Activated naive CD8-positive, alpha-beta T cell treated with anti-CD3 and anti-CD28 coated beads, Interleukin-2, amount 10 ng/mL, durations not matched to agents 7 days and 5 days (primary cell): ENCODE results near the gene UNC13C. TPM values are rescaled to one million over a fixed set of nuclear protein-coding genes. Genes with fewer than 3 reads are reported as not detected.

ENCODE experiments used
- ATAC-seq: fragments of 150-1000 bp; cut with Tn5 transposase; one replicate; pipeline ENCODE4 v1.10.0; 2021; ENCODE audit warnings: low read depth, moderate library complexity
- POLR2A ChIA-PET: fragments of 350-600 bp; sonication (Branson Sonifier 250); formaldehyde crosslinking; loops from one replicate; lab custom pipeline; 2021; ENCODE audit warnings: antibody characterized with exemption; lab: Charles Lee
- DNase-seq: peaks from one replicate; pipeline ENCODE4 v3.0.0; 2021
- H3K27ac Mint-ChIP-seq: one replicate; pipeline ENCODE4 v1.8.0; 2022; ENCODE audit warnings: mild to moderate bottlenecking, mixed read lengths
- H3K27me3 Mint-ChIP-seq: one replicate; pipeline ENCODE4 v1.8.0; 2022; ENCODE audit warnings: mild to moderate bottlenecking, moderate library complexity, mixed read lengths
- H3K36me3 Mint-ChIP-seq: one replicate; pipeline ENCODE4 v1.8.0; 2021; ENCODE audit warnings: mild to moderate bottlenecking, mixed read lengths
- H3K4me1 Mint-ChIP-seq: one replicate; pipeline ENCODE4 v1.8.0; 2021; ENCODE audit warnings: mixed read lengths
- H3K4me3 Mint-ChIP-seq: one replicate; pipeline ENCODE4 v1.8.0; 2022; ENCODE audit warnings: mild to moderate bottlenecking, moderate library complexity, mixed read lengths
- H3K9me3 Mint-ChIP-seq: one replicate; pipeline ENCODE4 v1.8.0; 2021; ENCODE audit warnings: mixed read lengths
- total RNA-seq, 2 experiments: library from RNA; stranded (reverse); gene quantifications; one replicate each; pipeline ENCODE4 v1.2.3, GENCODE V29; 2021

The UNC13C gene
- total RNA-seq, 2 experiments from 2014 or later, result not detected

DNA sequence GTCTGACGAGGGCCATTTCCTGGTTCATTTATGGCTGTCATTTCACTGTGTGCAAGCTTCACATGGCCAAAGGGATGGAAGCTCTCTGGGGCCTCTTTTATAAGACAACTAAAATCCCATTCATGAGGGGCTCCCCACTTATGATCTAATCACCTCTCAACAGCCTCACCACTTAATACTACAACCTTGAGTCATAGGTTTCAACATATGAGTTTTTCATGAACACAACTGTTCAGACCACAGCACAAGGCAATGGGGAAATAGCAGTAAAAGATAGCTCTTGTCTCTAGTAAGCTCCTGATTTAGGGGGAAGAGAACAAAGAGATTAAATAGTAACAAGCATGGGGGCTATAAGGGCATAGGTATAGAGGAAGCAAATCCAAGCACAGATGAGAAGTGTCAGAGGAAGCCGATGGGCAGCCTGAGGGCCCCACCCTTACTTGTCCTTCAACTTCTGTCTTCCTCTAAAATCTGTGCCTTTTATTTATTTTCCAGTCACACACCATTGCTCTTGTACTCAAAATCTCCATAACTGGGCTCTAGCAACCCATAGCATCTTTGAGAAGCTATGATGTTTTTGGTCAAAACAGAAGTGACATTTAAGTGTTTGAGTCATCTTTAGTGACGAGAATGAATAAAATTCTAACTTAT is 329.1 kb downstream of the UNC13C start:
- Mint-ChIP-seq H3K9me3 (no peaks in the 10 kb centered on the region), H3K4me3 (no peak overlapping the region), H3K27me3 (no peaks in the 10 kb centered on the region), H3K36me3 (no peaks in the 10 kb centered on the region), H3K4me1 (no peaks in the 10 kb centered on the region), H3K27ac (no peak overlapping the region)
- POLR2A ChIA-PET, result no interaction called here
- DNase-seq, result no peak
- no peak for ATAC-seq

DNA sequence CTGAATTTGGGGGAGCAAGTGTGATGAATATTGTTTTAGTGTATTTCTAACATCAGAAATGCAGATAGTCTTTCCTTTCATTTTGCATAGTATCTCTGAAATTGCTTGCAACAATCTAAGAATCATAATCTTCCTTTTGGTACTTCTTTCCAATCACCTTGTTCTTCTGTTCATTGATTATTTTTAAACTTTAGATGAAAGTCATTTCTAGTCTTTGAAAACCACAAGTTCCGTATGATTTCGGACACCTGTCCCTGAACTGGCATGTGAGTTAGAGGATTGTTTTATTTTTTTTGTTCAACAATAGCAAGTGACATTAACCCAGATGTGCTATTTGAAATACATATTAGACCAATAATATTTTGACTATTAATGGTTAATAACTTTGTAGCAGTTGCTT is 329.7 kb downstream of the UNC13C start:
- no peak overlapping the region for H3K27ac Mint-ChIP-seq
- no peaks in the 10 kb centered on the region for H3K9me3 Mint-ChIP-seq
- H3K27me3 Mint-ChIP-seq, result no peaks in the 10 kb centered on the region
- ATAC-seq (no peak), DNase-seq (no peak)
- no peaks in the 10 kb centered on the region for H3K36me3 Mint-ChIP-seq
- H3K4me1 Mint-ChIP-seq, result no peaks in the 10 kb centered on the region
- POLR2A ChIA-PET, result no interaction called here
- no peak overlapping the region for H3K4me3 Mint-ChIP-seq

DNA sequence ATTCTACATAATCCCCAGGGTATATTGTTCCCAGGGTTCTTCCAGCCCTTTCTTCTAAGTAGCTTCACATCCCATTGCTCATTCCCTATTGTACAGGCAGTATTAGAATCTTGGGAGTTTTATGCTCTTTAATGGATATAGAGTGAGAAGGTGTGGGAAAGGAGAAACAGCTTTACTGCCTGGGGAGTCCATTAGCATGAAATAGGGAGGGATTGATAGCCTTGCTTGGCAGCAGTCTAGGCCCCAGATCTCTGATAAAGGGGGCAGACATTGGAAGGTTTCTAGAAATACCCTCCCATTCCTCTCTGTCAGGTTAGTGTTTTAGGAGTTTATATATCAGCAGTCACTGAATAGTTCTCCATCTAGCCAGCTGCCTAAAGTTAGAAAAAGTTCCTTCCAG is 334.3 kb downstream of the UNC13C start:
- no peak for ATAC-seq
- Mint-ChIP-seq H3K27me3 (peaks cover 3% of the 10 kb centered on the region), H3K27ac (no peak overlapping the region), H3K36me3 (no peaks in the 10 kb centered on the region), H3K9me3 (peaks cover 1% of the 10 kb centered on the region), H3K4me1 (no peaks in the 10 kb centered on the region), H3K4me3 (no peak overlapping the region)
- POLR2A ChIA-PET, result no interaction called here
- no peak for DNase-seq

DNA sequence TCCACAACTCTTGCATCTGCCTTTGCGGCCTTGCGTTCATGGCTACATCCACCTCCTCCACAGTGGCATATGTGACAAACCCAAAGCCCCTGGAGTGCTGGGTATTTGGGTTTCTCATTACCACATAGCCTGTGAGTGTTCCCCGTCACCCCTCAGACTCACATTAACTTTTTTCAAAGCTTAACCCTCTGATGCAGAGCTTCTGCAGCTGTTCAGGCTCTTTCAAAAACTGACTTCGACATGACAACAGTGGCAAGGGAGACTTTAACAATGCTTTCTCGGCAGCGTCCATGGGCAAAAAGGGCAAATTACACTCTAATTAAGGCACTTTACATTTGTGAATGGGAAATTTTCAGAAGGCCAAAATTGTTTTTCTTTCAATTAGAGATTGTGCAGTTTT is 343.2 kb downstream of the UNC13C start:
- ATAC-seq (no peak), DNase-seq (no peak)
- Mint-ChIP-seq H3K27me3 (no peaks in the 10 kb centered on the region), H3K4me3 (no peak overlapping the region), H3K4me1 (peaks cover 2% of the 10 kb centered on the region), H3K9me3 (no peaks in the 10 kb centered on the region), H3K36me3 (no peaks in the 10 kb centered on the region), H3K27ac (no peak overlapping the region)
- POLR2A ChIA-PET, result no interaction called here

DNA sequence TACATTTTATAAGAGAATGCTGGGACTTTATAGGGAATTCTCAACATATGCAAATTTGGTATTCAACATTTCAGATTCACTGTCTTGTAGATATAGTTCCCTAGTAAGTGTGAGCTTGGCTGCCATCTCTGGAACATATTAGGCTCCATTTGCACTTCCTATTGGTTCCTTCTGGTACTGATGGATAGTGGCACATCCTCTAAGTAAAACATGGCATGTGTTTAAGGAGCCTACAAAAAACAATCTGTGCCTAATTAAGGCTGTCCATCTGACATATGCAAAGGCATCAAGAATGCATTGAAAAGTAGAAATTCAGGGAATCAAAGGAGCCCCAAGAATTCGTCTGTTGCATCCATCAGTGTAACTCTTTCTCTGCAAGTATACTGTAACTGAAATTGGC is 344.1 kb downstream of the UNC13C start:
- no peak overlapping the region for H3K4me3 Mint-ChIP-seq
- no peak for ATAC-seq
- H3K27me3 Mint-ChIP-seq, result no peaks in the 10 kb centered on the region

DNA sequence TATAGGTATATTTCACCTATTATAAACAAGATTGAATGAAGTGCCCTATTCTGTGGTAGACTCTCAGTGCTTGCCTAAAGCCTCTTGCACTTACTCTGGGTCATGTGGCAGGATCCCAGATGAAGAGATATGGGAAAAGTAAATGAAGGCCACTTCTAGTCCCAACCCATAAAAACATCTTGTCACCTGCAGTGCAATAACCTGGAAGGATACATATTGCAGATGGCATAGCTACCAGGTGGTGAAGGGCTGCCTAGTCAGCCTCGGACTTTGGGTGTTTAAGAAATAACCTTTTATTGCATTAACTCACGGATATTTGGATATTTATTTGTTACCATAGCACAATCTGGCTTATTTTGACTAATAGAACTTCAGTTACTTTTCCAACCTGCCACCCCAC is 367.1 kb downstream of the UNC13C start:
- ATAC-seq, result no peak
- H3K27ac Mint-ChIP-seq, result no peak overlapping the region
- H3K4me3 Mint-ChIP-seq, result no peak overlapping the region
- no peaks in the 10 kb centered on the region for H3K36me3 Mint-ChIP-seq
- no peak for DNase-seq
- no peaks in the 10 kb centered on the region for H3K4me1 Mint-ChIP-seq
- H3K9me3 Mint-ChIP-seq, result peaks cover 5% of the 10 kb centered on the region
- POLR2A ChIA-PET, result no interaction called here
- no peaks in the 10 kb centered on the region for H3K27me3 Mint-ChIP-seq

More for the DNA sequence above, 344.1 kb downstream of the UNC13C start:
- no peaks in the 10 kb centered on the region for H3K36me3 Mint-ChIP-seq
- peaks cover 2% of the 10 kb centered on the region for H3K4me1 Mint-ChIP-seq
- no peak overlapping the region for H3K27ac Mint-ChIP-seq
- POLR2A ChIA-PET, result no interaction called here
- DNase-seq, result no peak
- no peaks in the 10 kb centered on the region for H3K9me3 Mint-ChIP-seq

DNA sequence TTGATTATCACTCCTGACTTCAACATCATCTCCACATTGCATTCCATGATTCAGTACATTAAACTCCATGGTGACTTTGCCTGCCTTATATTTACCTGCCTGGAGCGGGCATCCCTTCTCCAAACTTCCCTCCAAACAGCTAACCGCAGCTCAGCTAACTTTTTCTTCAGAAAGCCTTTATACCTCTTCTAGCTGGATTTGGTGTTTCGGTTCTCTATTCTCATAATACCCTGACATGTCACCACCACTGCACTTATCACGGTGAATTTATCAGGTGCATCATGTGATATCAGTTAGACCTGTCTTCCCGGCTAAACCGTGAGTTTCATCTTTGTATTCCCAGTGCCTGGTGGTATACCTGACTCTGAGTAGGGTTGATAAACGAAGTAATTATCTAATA is 367.6 kb downstream of the UNC13C start:
- no peak for ATAC-seq
- no peak overlapping the region for H3K4me3 Mint-ChIP-seq
- H3K27me3 Mint-ChIP-seq, result no peaks in the 10 kb centered on the region
- H3K4me1 Mint-ChIP-seq, result no peaks in the 10 kb centered on the region
- peaks cover 5% of the 10 kb centered on the region for H3K9me3 Mint-ChIP-seq
- H3K36me3 Mint-ChIP-seq, result no peaks in the 10 kb centered on the region
- no peak overlapping the region for H3K27ac Mint-ChIP-seq
- POLR2A ChIA-PET, result no interaction called here
- no peak for DNase-seq

DNA sequence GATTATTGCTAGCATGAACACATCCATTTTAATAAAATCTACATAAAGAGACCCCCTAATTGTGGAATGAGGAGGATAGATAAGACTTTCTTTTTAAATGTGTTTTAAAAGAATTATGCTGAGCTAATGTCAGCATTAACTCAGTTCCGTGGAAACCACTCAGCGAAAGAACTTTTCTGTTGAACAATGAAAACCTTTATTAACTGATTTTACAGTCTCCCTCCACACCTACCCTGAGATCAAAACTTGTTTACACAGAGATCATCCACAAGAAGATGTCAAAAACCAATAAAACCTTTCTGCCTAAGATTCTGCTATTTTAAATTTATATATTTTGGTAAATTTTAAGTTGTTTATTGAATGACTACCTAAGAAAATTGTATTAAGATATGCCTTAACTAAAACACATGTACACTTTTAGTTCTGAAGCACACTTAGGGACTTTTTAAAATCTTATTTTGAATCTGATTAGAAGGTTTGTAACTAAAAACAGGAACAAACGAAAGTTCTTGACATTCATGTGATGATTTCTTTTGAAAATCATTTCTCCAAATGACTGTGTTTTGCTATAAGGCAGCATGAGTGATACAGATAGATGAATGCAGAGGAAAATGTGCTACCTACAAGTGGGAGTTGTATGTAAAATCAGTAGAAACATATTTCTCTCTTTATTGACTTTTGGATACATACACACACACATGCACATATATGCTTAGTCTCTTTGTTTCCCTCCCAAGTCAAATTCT is 369.0 kb downstream of the UNC13C start:
- no peak for ATAC-seq
- H3K9me3 Mint-ChIP-seq, result peaks cover 4% of the 10 kb centered on the region
- POLR2A ChIA-PET, result no interaction called here

DNA sequence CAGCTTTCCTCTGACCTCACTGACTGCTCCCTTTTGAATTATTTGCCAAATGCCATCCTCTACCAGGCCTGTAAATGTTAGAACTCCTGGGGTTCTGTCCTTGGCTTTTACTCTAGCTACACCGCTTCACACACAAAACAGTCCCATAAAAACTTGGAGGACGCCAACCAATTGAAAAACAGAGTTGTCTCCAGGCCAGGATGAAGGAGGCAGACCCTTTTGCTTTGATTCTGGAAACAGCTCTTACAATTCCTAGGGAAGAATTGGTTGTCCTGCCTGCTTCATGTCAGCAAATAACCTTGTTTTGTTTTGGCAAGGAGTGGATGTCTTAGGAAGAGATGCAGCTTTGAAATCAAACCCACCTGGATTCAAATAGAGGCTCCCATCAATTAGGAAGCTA is 375.5 kb downstream of the UNC13C start:
- no peaks in the 10 kb centered on the region for H3K36me3 Mint-ChIP-seq
- H3K27ac Mint-ChIP-seq, result no peak overlapping the region
- DNase-seq (no peak), ATAC-seq (no peak)
- no peaks in the 10 kb centered on the region for H3K9me3 Mint-ChIP-seq
- no peak overlapping the region for H3K4me3 Mint-ChIP-seq
- POLR2A ChIA-PET, result no interaction called here
- H3K4me1 Mint-ChIP-seq, result no peaks in the 10 kb centered on the region
- H3K27me3 Mint-ChIP-seq, result no peaks in the 10 kb centered on the region

More for the DNA sequence above, 369.0 kb downstream of the UNC13C start:
- DNase-seq, result no peak
- no peaks in the 10 kb centered on the region for H3K36me3 Mint-ChIP-seq
- H3K4me1 Mint-ChIP-seq, result no peaks in the 10 kb centered on the region
- no peaks in the 10 kb centered on the region for H3K27me3 Mint-ChIP-seq
- H3K27ac Mint-ChIP-seq, result no peak overlapping the region
- H3K4me3 Mint-ChIP-seq, result no peak overlapping the region

DNA sequence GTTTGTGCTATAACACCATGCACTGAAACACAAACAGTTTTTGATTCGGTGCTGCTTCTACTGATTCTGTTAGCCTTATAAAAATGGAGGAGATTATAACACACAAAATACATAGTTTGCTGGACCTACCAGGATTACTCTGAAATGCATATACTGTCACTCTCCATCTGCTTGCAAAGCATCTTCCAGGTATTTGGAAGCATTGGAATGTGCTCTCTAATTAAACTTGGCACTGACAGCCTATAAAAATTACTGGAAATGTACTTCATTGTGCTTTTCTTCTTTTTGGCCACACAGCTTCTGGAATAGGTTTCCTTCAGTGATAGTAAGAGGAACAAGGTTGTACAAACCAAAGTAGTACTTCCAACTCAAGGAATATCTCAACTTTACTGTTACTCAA is 376.1 kb downstream of the UNC13C start:
- POLR2A ChIA-PET, result no interaction called here
- Mint-ChIP-seq H3K4me3 (no peak overlapping the region), H3K27me3 (no peaks in the 10 kb centered on the region), H3K36me3 (no peaks in the 10 kb centered on the region), H3K4me1 (no peaks in the 10 kb centered on the region), H3K27ac (no peak overlapping the region), H3K9me3 (peaks cover 2% of the 10 kb centered on the region)
- DNase-seq, result no peak
- no peak for ATAC-seq

DNA sequence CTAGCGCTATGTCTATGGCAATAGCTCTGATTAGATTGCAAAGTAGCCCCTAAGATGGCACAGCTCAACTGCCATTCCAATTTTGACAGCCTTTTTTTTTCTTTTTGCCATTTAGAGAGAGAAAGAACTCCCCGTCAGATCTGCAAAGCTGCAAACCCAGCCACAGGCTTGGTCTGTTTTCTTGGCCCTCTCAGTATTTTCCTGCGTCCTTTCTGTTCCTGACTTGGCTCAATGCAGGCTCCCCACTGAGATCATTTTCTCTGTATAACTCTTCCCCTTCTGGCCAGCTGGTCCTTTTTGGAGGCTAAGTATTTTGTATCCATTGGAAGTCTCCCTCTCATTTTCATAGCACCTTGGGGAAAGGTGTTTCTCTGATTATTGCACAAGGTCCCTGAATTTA is 386.7 kb downstream of the UNC13C start:
- no peaks in the 10 kb centered on the region for H3K27me3 Mint-ChIP-seq
- H3K27ac Mint-ChIP-seq, result no peak overlapping the region
- POLR2A ChIA-PET, result no interaction called here
- no peak overlapping the region for H3K4me3 Mint-ChIP-seq
- H3K4me1 Mint-ChIP-seq, result no peaks in the 10 kb centered on the region
- ATAC-seq (no peak), DNase-seq (no peak)
- no peaks in the 10 kb centered on the region for H3K36me3 Mint-ChIP-seq
- peaks cover 14% of the 10 kb centered on the region for H3K9me3 Mint-ChIP-seq

DNA sequence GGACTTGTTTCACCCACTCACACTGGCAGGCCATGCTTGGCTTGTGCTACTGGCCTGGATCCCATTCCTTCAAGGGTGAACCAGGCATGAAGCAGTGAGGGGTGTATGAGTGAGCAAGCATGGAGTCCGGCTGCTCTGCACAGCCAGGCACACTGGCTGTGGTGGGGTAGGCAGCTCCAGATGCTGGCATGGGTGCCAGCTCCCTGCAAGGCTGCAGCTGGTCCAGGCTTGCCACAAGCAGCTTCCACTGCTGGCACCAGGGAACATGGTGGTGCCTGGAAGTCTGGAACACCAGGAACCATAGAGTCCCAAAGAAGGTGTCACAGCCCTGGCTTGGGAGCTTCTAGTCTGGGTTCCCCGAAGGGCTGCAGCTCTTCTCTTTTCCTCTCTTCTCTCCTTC is 395.1 kb downstream of the UNC13C start:
- Mint-ChIP-seq H3K36me3 (no peaks in the 10 kb centered on the region), H3K4me1 (no peaks in the 10 kb centered on the region), H3K9me3 (peaks cover 1% of the 10 kb centered on the region), H3K27ac (no peak overlapping the region), H3K27me3 (no peaks in the 10 kb centered on the region), H3K4me3 (no peak overlapping the region)
- POLR2A ChIA-PET, result no interaction called here
- DNase-seq, result no peak
- ATAC-seq, result no peak

DNA sequence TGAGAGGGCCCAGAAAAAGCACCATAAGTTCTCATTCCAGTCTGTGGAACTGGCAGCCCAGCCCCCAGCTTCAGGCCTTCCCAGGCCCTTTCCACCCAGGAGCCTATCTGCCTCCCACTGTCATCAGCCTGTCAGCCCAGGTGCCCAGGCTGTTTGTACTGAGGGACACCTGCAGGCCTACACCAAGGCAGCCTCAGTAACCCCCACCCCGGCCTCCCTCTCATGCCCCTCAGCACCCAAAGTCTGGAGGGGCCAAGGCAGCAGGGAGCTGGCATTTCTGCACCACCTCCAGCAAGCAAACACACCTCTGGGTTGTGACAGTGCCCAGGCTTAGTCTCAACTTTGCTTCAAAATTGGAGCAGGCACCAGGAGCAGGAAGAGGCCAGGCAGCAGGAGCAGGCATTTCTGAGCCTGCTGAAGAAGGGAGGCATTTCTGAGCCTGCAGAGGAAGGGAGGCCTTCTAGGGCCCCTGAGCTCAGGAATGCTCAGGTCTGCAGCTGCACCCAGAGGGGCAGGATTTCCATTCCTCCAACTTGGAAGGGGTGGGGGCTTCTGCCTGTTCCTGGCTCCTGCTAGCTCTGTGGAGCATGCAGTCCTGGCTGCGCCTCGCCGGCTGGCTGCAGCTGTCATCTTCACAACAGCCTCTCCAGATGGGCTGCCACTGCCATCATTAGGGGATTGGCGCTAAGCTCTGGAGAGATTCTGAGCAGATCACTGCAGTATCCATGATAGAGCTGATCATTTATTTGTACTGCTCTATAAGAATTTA is 396.1 kb downstream of the UNC13C start:
- Mint-ChIP-seq H3K36me3 (no peaks in the 10 kb centered on the region), H3K4me3 (no peak overlapping the region)

DNA sequence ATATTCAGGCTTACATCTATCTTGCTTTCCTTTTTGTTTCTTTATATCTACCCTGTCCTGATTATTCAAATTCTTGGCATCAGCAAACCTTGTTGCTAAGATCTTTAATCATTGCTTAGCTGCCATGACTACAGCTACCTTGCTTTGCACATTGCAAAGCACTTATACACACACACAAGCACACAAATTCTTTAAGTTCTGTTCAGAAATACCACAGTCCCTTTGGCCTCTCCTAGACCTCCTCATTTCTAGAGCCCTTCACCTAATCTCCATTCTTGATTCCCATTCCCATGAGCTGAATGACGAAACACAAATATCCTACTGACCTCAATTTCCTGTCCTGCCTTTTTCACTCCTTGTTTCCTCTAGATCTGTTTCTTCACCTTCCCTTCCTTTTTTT is 409.6 kb downstream of the UNC13C start:
- no peak for ATAC-seq
- DNase-seq, result no peak
- Mint-ChIP-seq H3K9me3 (no peaks in the 10 kb centered on the region), H3K27ac (no peak overlapping the region), H3K36me3 (no peaks in the 10 kb centered on the region), H3K4me3 (no peak overlapping the region), H3K27me3 (no peaks in the 10 kb centered on the region), H3K4me1 (no peaks in the 10 kb centered on the region)
- POLR2A ChIA-PET, result no interaction called here

More for the DNA sequence above, 396.1 kb downstream of the UNC13C start:
- Mint-ChIP-seq H3K9me3 (peaks cover 1% of the 10 kb centered on the region), H3K4me1 (no peaks in the 10 kb centered on the region), H3K27me3 (no peaks in the 10 kb centered on the region), H3K27ac (no peak overlapping the region)
- POLR2A ChIA-PET, result no interaction called here
- DNase-seq, result no peak
- ATAC-seq, result no peak
